A673 (cell line): ENCODE results near the gene LAMB4. TPM values are rescaled to one million over a fixed set of nuclear protein-coding genes. Genes with fewer than 3 reads are reported as not detected.

Experiments used
- BruUV-seq: library from RNA; stranded (reverse); fragments of 400-500 nt; replicated peaks from 2 replicates; lab custom pipeline; 2021; lab: Mats Ljungman, UMichigan
- CTCF ChIA-PET: fragments of 300-600 bp; sonication (Branson Sonifier 250); formaldehyde crosslinking; loops from one replicate; lab custom pipeline; 2022; ENCODE audit warnings: antibody characterized with exemption; lab: Charles Lee
- POLR2A ChIA-PET: fragments of 300-600 bp; sonication (Branson Sonifier 250); formaldehyde crosslinking; loops from one replicate; lab custom pipeline; 2022; ENCODE audit warnings: antibody characterized with exemption; ENCODE audit not compliant: low non-redundant PET; lab: Charles Lee
- DNase-seq: peaks from one replicate; pipeline ENCODE4 v3.0.0-alpha.2; 2015; ENCODE audit warnings: low spot score
- H3K27ac ChIP-seq: fragments of 200-600 bp; sonication (generic); 2 replicates; pipeline ENCODE4 v1.5.1; 2016; ENCODE audit warnings: mixed run types, low read depth, mild to moderate bottlenecking, mixed read lengths, antibody characterized with exemption, low read length; ENCODE audit not compliant: poor library complexity, severe bottlenecking
- H3K27me3 ChIP-seq: fragments of 200-600 bp; sonication (generic); replicated peaks from 2 replicates; pipeline ENCODE4 v1.6.1; 2017; ENCODE audit warnings: mixed run types, low read depth, mild to moderate bottlenecking, mixed read lengths, antibody characterized with exemption, low read length; ENCODE audit not compliant: insufficient read depth, poor library complexity
- H3K36me3 ChIP-seq: fragments of 200-600 bp; sonication (generic); 2 replicates; pipeline ENCODE4 v1.6.1; 2016; ENCODE audit warnings: mixed run types, mild to moderate bottlenecking, mixed read lengths, antibody characterized with exemption, low read length; ENCODE audit not compliant: insufficient read depth, poor library complexity, severe bottlenecking
- H3K4me1 ChIP-seq: fragments of 200-600 bp; sonication (generic); 2 replicates; pipeline ENCODE4 v1.6.1; 2017; ENCODE audit warnings: mixed run types, mild to moderate bottlenecking, mixed read lengths, antibody characterized with exemption, low read length; ENCODE audit not compliant: insufficient read depth, poor library complexity, severe bottlenecking
- H3K4me3 ChIP-seq: fragments of 200-600 bp; sonication (generic); 2 replicates; pipeline ENCODE4 v1.5.1; 2016; ENCODE audit warnings: low read depth, mixed run types, mild to moderate bottlenecking, mixed read lengths, low read length; ENCODE audit not compliant: poor library complexity, severe bottlenecking
- H3K9me3 ChIP-seq: fragments of 200-600 bp; sonication (generic); 2 replicates; pipeline ENCODE4 v1.6.1; 2016; ENCODE audit warnings: mixed run types, low read depth, mild to moderate bottlenecking, mixed read lengths, antibody characterized with exemption, low read length; ENCODE audit not compliant: poor library complexity, severe bottlenecking
- CTCF ChIP-seq: fragments of 300-800, 200-600 bp; sonication (generic); conservative IDR thresholded peaks from 2 replicates; pipeline ENCODE4 v1.5.1; 2017; ENCODE audit warnings: low read depth, mild to moderate bottlenecking, antibody characterized with exemption, low read length, moderate library complexity, mixed read lengths
- EZH2 ChIP-seq: fragments of 200-600 bp; sonication (generic); IDR thresholded peaks from 2 replicates; pipeline ENCODE4 v1.6.1; 2017; ENCODE audit warnings: borderline replicate concordance, low read depth, mild to moderate bottlenecking, mixed read lengths, antibody characterized with exemption, low read length; ENCODE audit not compliant: poor library complexity, severe bottlenecking
- intact Hi-C: fragments of 100-400 bp; cut with micrococcal nuclease; formaldehyde crosslinking; loops from one replicate; pipeline ENCODE4 v1.10.0; 2022; ENCODE audit not compliant: unreplicated experiment
- total RNA-seq: library from RNA; stranded (reverse); gene quantifications from 2 replicates; pipeline ENCODE4 v1.2.3, GENCODE V29; 2021

The LAMB4 gene
- total RNA-seq, 1 experiment from 2014 or later, result 0.21 TPM

- DNase-seq, result no peak
- H3K36me3 ChIP-seq, result no peaks in the 10 kb centered on the region
- H3K27me3 ChIP-seq, result no peaks in the 10 kb centered on the region
- H3K27ac ChIP-seq, result no peak overlapping the region
- H3K4me3 ChIP-seq, result no peak overlapping the region
- intact Hi-C loops, result no loop called here
- POLR2A ChIA-PET, result no interaction called here
- no peak for TF ChIP-seq CTCF
- TF ChIP-seq EZH2, result no peak
- H3K9me3 ChIP-seq, result no peaks in the 10 kb centered on the region
- BruUV-seq, result no TSS peak
- CTCF ChIA-PET, result no interaction called here
- H3K4me1 ChIP-seq, result peaks cover 18% of the 10 kb centered on the region
Observed at GRCh38 chr7:108027239-108027638, 102.9 kb downstream of the LAMB4 start.

- no peak overlapping the region for H3K27ac ChIP-seq
- no peak for TF ChIP-seq EZH2
- no peak for TF ChIP-seq CTCF
- CTCF ChIA-PET, result no interaction called here
Observed at GRCh38 chr7:108026647-108027046, 103.5 kb downstream of the LAMB4 start.

GRCh38 chr7:108026116-108026515 lies 104.0 kb downstream of the LAMB4 start:
- no TSS peak for BruUV-seq
- H3K36me3 ChIP-seq, result no peaks in the 10 kb centered on the region
- H3K27me3 ChIP-seq, result no peaks in the 10 kb centered on the region
- TF ChIP-seq CTCF, result no peak
- no peak for TF ChIP-seq EZH2
- no peaks in the 10 kb centered on the region for H3K9me3 ChIP-seq
- ChIA-PET POLR2A (no interaction called here), CTCF (no interaction called here)
- intact Hi-C loops, result no loop called here
- no peak overlapping the region for H3K27ac ChIP-seq
- H3K4me1 ChIP-seq, result peaks cover 18% of the 10 kb centered on the region
- H3K4me3 ChIP-seq, result no peak overlapping the region
- no peak for DNase-seq

More at GRCh38 chr7:108026647-108027046, 103.5 kb downstream of the LAMB4 start:
- no peaks in the 10 kb centered on the region for H3K9me3 ChIP-seq
- H3K36me3 ChIP-seq, result no peaks in the 10 kb centered on the region
- H3K4me1 ChIP-seq, result peaks cover 18% of the 10 kb centered on the region
- POLR2A ChIA-PET, result no interaction called here
- no TSS peak for BruUV-seq
- intact Hi-C loops, result no loop called here
- no peak overlapping the region for H3K4me3 ChIP-seq
- DNase-seq, result peak; percentile 30
- no peaks in the 10 kb centered on the region for H3K27me3 ChIP-seq
